HEK293 (cell line): ENCODE data around the gene TPGS1.

Source experiments
- CTCF ChIA-PET: fragments of 350-600 bp; formaldehyde crosslinking; extraction: SDS; loops from one replicate; lab custom pipeline; 2021; ENCODE audit warnings: antibody characterized with exemption; lab: Yijun Ruan, JAX
- POLR2A ChIA-PET: fragments of 300-600 bp; formaldehyde crosslinking; extraction: SDS; loops from one replicate; lab custom pipeline; 2020; ENCODE audit warnings: antibody characterized with exemption, inconsistent platforms; lab: Yijun Ruan, JAX
- H3K27ac ChIP-seq: fragments of 200-500 bp; sonication (Bioruptor generic); 2 replicates; pipeline ENCODE4 v1.5.1; 2014; ENCODE audit warnings: low read depth, low read length, control low read depth, inconsistent platforms; ENCODE audit errors: extremely low read depth
- H3K36me3 ChIP-seq, 2 experiments: fragments of 200-500 bp in 1 of 2; sonication (Bioruptor generic) in 1 of 2; 1 replicate in 1 of 2; 2 replicates in 1 of 2; pipeline ENCODE4 v1.5.1; 2014 to 2017; ENCODE audit warnings: inconsistent platforms in 2 of 2, low read length in 2 of 2; ENCODE audit not compliant: control insufficient read depth in 2 of 2, insufficient read depth in 1 of 2
- H3K4me1 ChIP-seq: fragments of 200-500 bp; sonication (Bioruptor generic); 2 replicates; pipeline ENCODE4 v1.5.1; 2014; ENCODE audit warnings: mild to moderate bottlenecking, low read length, inconsistent platforms; ENCODE audit not compliant: control insufficient read depth, insufficient read depth
- H3K4me3 ChIP-seq: 2 replicates; pipeline ENCODE4 v1.5.1; 2011; ENCODE audit warnings: low read depth, mild to moderate bottlenecking, control low read depth, low read length, moderate library complexity
- H3K9me3 ChIP-seq: fragments of 200-500 bp; sonication (Bioruptor generic); 2 replicates; pipeline ENCODE4 v1.5.1; 2014; ENCODE audit warnings: low read depth, low read length, inconsistent platforms; ENCODE audit not compliant: control insufficient read depth, insufficient read depth
- EGR2 ChIP-seq: fragments of 450-650 bp; formaldehyde crosslinking; IDR thresholded peaks from 2 replicates; pipeline ENCODE4 v1.5.1; 2016; ENCODE audit warnings: low read depth, missing biosample characterization, missing genetic modification characterization
- KLF8 ChIP-seq: fragments of 450-650 bp; formaldehyde crosslinking; IDR thresholded peaks from 2 replicates; pipeline ENCODE4 v1.5.1; 2016; ENCODE audit warnings: missing biosample characterization, missing genetic modification characterization
- PATZ1 ChIP-seq: fragments of 450-650 bp; formaldehyde crosslinking; IDR thresholded peaks from 2 replicates; pipeline ENCODE4 v1.5.1; 2016; ENCODE audit warnings: missing biosample characterization, missing genetic modification characterization
- RBAK ChIP-seq: fragments of 450-650 bp; formaldehyde crosslinking; IDR thresholded peaks from 2 replicates; pipeline ENCODE4 v1.5.1; 2016; ENCODE audit warnings: missing biosample characterization, missing genetic modification characterization
- SP2 ChIP-seq: fragments of 450-650 bp; formaldehyde crosslinking; IDR thresholded peaks from 2 replicates; pipeline ENCODE4 v1.5.1; 2016; ENCODE audit warnings: missing biosample characterization, missing genetic modification characterization
- SP3 ChIP-seq: fragments of 450-650 bp; formaldehyde crosslinking; IDR thresholded peaks from 2 replicates; pipeline ENCODE4 v1.5.1; 2016; ENCODE audit warnings: missing biosample characterization, missing genetic modification characterization
- SP7 ChIP-seq: fragments of 450-650 bp; formaldehyde crosslinking; IDR thresholded peaks from 2 replicates; pipeline ENCODE4 v1.5.1; 2016; ENCODE audit warnings: missing biosample characterization, missing genetic modification characterization
- ZBTB20 ChIP-seq: fragments of 450-650 bp; formaldehyde crosslinking; IDR thresholded peaks from 2 replicates; pipeline ENCODE4 v1.5.1; 2016; ENCODE audit warnings: missing biosample characterization, missing genetic modification characterization
- ZBTB26 ChIP-seq: fragments of 450-650 bp; formaldehyde crosslinking; optimal IDR thresholded peaks from 2 replicates; pipeline ENCODE3; 2016; ENCODE audit warnings: missing biosample characterization, mild to moderate bottlenecking, missing genetic modification characterization
- ZBTB8A ChIP-seq: fragments of 450-650 bp; formaldehyde crosslinking; IDR thresholded peaks from 2 replicates; pipeline ENCODE4 v1.5.1; 2016; ENCODE audit warnings: missing biosample characterization, missing genetic modification characterization
- ZFHX2 ChIP-seq: fragments of 450-650 bp; formaldehyde crosslinking; conservative IDR thresholded peaks from 2 replicates; pipeline ENCODE4 v1.5.1; 2016; ENCODE audit warnings: missing biosample characterization, missing genetic modification characterization
- ZIC2 ChIP-seq: fragments of 450-650 bp; formaldehyde crosslinking; IDR thresholded peaks from 2 replicates; pipeline ENCODE4 v1.5.1; 2016; ENCODE audit warnings: missing biosample characterization, missing genetic modification characterization
- ZNF239 ChIP-seq: fragments of 450-650 bp; formaldehyde crosslinking; IDR thresholded peaks from 2 replicates; pipeline ENCODE4 v1.5.1; 2016; ENCODE audit warnings: missing biosample characterization, missing genetic modification characterization
- ZNF302 ChIP-seq: fragments of 450-650 bp; formaldehyde crosslinking; IDR thresholded peaks from 2 replicates; pipeline ENCODE4 v1.5.1; 2016; ENCODE audit warnings: missing biosample characterization, missing genetic modification characterization, low read depth
- ZNF341 ChIP-seq: fragments of 450-650 bp; formaldehyde crosslinking; IDR thresholded peaks from 2 replicates; pipeline ENCODE4; 2016; ENCODE audit warnings: low read depth, missing biosample characterization, missing genetic modification characterization
- ZNF658 ChIP-seq: fragments of 450-650 bp; formaldehyde crosslinking; IDR thresholded peaks from 2 replicates; pipeline ENCODE4; 2016; ENCODE audit warnings: missing biosample characterization, missing genetic modification characterization
- TF ChIP-seq, protein P1 (sequence below): fragments of 450-650 bp; formaldehyde crosslinking; IDR thresholded peaks from 2 replicates; pipeline ENCODE4 v1.5.1; 2016; ENCODE audit warnings: missing biosample characterization, missing genetic modification characterization
- TF ChIP-seq, protein P2 (sequence below): fragments of 450-650 bp; formaldehyde crosslinking; IDR thresholded peaks from 2 replicates; pipeline ENCODE4 v1.5.1; 2017; ENCODE audit warnings: missing biosample characterization, missing genetic modification characterization

TPGS1 gene

GRCh38 chr19:531753-532560 lies 24.7 kb downstream of the TPGS1 start, which contains the start of gene CDC34:
CDC34 (plus strand) TSS chr19:531760; CDS start chr19:531932, 172 bp downstream.
- H3K4me3 ChIP-seq: peak within 1 kb of the TSS; percentile 89
- peak; percentile 53 for TF ChIP-seq ZNF341
- TF ChIP-seq EGR2: peak; percentile 29; the same call in 1 of the 2 replicates
- TF ChIP-seq ZFHX2 (tag by site-specific recombination): peak; percentile 22; the same call in 1 of the 2 replicates
- TF ChIP-seq, protein P1, sequence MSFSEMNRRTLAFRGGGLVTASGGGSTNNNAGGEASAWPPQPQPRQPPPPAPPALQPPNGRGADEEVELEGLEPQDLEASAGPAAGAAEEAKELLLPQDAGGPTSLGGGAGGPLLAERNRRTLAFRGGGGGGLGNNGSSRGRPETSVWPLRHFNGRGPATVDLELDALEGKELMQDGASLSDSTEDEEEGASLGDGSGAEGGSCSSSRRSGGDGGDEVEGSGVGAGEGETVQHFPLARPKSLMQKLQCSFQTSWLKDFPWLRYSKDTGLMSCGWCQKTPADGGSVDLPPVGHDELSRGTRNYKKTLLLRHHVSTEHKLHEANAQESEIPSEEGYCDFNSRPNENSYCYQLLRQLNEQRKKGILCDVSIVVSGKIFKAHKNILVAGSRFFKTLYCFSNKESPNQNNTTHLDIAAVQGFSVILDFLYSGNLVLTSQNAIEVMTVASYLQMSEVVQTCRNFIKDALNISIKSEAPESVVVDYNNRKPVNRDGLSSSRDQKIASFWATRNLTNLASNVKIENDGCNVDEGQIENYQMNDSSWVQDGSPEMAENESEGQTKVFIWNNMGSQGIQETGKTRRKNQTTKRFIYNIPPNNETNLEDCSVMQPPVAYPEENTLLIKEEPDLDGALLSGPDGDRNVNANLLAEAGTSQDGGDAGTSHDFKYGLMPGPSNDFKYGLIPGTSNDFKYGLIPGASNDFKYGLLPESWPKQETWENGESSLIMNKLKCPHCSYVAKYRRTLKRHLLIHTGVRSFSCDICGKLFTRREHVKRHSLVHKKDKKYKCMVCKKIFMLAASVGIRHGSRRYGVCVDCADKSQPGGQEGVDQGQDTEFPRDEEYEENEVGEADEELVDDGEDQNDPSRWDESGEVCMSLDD (tag by site-specific recombination): 0 out of 2 replicates have a peak, but pooled peaks have one; percentile 32
- no peak for TF ChIP-seq RBAK (tag by site-specific recombination)
- TF ChIP-seq KLF8 (tag by site-specific recombination): 0 out of 2 replicates have a peak, but pooled peaks have one; percentile 13
- TF ChIP-seq ZBTB26 (tag by site-specific recombination): peak; percentile 38
- peak; percentile 64; the same call in 1 of the 2 replicates for TF ChIP-seq PATZ1 (tag by site-specific recombination)
- no peak for TF ChIP-seq ZIC2 (tag by site-specific recombination)
- peak; percentile 61; the same call in 1 of the 2 replicates for TF ChIP-seq ZBTB20 (tag by site-specific recombination)
- TF ChIP-seq ZNF658: no peak
- peak; percentile 11; the same call in 1 of the 2 replicates for TF ChIP-seq ZBTB8A (tag by site-specific recombination)
- TF ChIP-seq SP3 (tag by site-specific recombination): peak; percentile 73
- TF ChIP-seq, protein P2, sequence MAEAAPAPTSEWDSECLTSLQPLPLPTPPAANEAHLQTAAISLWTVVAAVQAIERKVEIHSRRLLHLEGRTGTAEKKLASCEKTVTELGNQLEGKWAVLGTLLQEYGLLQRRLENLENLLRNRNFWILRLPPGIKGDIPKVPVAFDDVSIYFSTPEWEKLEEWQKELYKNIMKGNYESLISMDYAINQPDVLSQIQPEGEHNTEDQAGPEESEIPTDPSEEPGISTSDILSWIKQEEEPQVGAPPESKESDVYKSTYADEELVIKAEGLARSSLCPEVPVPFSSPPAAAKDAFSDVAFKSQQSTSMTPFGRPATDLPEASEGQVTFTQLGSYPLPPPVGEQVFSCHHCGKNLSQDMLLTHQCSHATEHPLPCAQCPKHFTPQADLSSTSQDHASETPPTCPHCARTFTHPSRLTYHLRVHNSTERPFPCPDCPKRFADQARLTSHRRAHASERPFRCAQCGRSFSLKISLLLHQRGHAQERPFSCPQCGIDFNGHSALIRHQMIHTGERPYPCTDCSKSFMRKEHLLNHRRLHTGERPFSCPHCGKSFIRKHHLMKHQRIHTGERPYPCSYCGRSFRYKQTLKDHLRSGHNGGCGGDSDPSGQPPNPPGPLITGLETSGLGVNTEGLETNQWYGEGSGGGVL (tag by site-specific recombination): peak; percentile 66
- TF ChIP-seq ZNF239 (tag by site-specific recombination): no peak
- peak; percentile 40 for TF ChIP-seq SP2 (tag by site-specific recombination)
- no peak for TF ChIP-seq ZNF302
- TF ChIP-seq SP7: 0 out of 2 replicates have a peak, but pooled peaks have one; percentile 1
- TF ChIP-seq, all 188 proteins: peak for 13
- ChIA-PET POLR2A (interaction anchor here (0.9 to 3.8 kb wide), 11 partner anchors 8 to 110 kb away, joined by 3 to 35 read pairs (median 13); partner anchors contain the start of genes BSG and TPGS1), CTCF (interaction anchor here (0.6 to 6.4 kb wide), 11 partner anchors 10 to 661 kb away, joined by 3 to 49 read pairs (median 3); no protein-coding TSS in a partner anchor)
- H3K36me3 ChIP-seq: peaks cover 0 to 22% of the 10 kb centered on the region in 2 experiments; a peak in 1 of 3 replicates
- no peaks in the 10 kb centered on the region for H3K9me3 ChIP-seq
- peaks cover 7% of the 10 kb centered on the region for H3K4me1 ChIP-seq
- peak within 1 kb of the TSS; percentile 96 for H3K27ac ChIP-seq
